TTC549 (cell line): ENCODE measurements around the gene LRRC36.

Source experiments
- FAIRE-seq: peaks from 2 replicates; lab custom pipeline; 2012; peaks lifted over from hg19 to GRCh38; lab: Jason Lieb, UNC

Gene LRRC36

GRCh38 chr16:67326472-67327309 lies at the start of gene LRRC36, which contains the start of gene KCTD19:
Gene LRRC36 (plus strand): TSS chr16:67326815. CDS start chr16:67326863, 48 bp downstream.
Gene KCTD19 (minus strand): TSS chr16:67326741. CDS start chr16:67326707, 34 bp downstream.
- no peak for FAIRE-seq

- FAIRE-seq: no peak
Observed at GRCh38 chr16:67277294-67277998, 49.2 kb upstream of the LRRC36 start.

- no peak for FAIRE-seq
Observed at GRCh38 chr16:67277999-67278772, 48.4 kb upstream of the LRRC36 start.

- no peak for FAIRE-seq
Observed at GRCh38 chr16:67278773-67279295, 47.8 kb upstream of the LRRC36 start.

- no peak for FAIRE-seq
Observed at GRCh38 chr16:67279296-67280089, 47.1 kb upstream of the LRRC36 start, which contains the start of gene PLEKHG4. Gene PLEKHG4 (plus strand): TSS chr16:67279532. CDS start chr16:67280045, 513 bp downstream.

- no peak for FAIRE-seq
Observed at GRCh38 chr16:67280090-67281015, 46.3 kb upstream of the LRRC36 start.

- no peak for FAIRE-seq
Observed at GRCh38 chr16:67281536-67282446, 44.8 kb upstream of the LRRC36 start.

GRCh38 chr16:67282447-67282805 lies 44.2 kb upstream of the LRRC36 start:
- no peak for FAIRE-seq

- no peak for FAIRE-seq
Observed at GRCh38 chr16:67283039-67283825, 43.4 kb upstream of the LRRC36 start.

GRCh38 chr16:67283826-67284555 lies 42.6 kb upstream of the LRRC36 start:
- no peak for FAIRE-seq

GRCh38 chr16:67284699-67285646 lies 41.6 kb upstream of the LRRC36 start:
- no peak for FAIRE-seq

GRCh38 chr16:67286441-67287235 lies 40.0 kb upstream of the LRRC36 start:
- no peak for FAIRE-seq

GRCh38 chr16:67287960-67288359 lies 38.7 kb upstream of the LRRC36 start:
- FAIRE-seq: no peak

GRCh38 chr16:67291461-67291860 lies 35.2 kb upstream of the LRRC36 start:
- no peak for FAIRE-seq

GRCh38 chr16:67294171-67294757 lies 32.4 kb upstream of the LRRC36 start:
- FAIRE-seq: no peak
